Middle frontal gyrus (tissue), 1 donor: ENCODE results near the gene SELENOF.
"Not testable (repeated sequence)": the region's sequence is repeated elsewhere in the genome, so short reads cannot be mapped to it uniquely, and the experiment has no call there.

Experiments used
- DNase-seq: peaks from one replicate; pipeline ENCODE4 v3.0.0-alpha.2; 2015; ENCODE audit warnings: low spot score; ENCODE audit errors: extremely low spot score

Gene SELENOF

DNA sequence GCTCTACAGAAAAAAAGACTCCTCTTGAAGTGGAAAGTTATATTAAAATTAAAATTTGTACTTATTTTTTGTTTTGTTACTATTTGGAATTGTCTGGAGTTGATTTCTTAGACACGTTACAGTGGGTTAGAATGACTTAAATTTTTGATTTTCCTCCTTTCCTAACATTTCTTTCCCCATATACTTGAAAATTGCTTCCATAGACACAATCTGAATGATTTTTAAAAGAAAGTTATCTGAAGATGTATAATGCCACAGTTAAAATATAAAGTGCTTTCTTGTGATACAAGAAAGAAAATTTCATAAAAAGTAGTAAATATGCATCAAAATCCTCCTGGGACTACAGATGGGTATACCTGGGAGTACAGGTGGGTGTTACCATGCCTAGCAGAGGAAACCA lies 2.8 kb upstream of the SELENOF start:
- DNase-seq: no peak

DNA sequence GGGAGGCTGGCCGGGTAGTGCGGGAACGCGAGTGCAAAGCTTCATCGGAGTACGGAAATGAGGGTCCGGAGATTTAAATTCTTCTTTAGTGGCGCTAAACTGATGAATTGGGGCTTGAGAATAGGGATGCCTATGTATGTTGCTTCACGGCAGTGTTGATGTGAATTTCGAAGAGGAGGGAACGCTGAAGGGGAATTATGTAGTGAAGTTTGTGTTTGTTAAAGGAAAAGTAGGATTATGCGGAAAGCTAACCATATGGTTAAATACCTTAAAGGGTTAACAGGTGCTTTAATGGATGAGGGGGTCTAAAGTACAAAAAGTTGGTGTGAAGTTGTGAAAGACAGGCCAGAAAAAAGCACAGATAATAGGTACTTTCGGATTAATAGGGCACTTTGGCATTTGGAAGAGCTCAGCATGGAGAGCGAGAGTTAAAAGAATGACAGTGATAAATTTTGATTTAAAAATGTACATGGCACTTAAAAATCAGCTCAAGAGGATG lies 1.9 kb upstream of the SELENOF start:
- DNase-seq: no peak

DNA sequence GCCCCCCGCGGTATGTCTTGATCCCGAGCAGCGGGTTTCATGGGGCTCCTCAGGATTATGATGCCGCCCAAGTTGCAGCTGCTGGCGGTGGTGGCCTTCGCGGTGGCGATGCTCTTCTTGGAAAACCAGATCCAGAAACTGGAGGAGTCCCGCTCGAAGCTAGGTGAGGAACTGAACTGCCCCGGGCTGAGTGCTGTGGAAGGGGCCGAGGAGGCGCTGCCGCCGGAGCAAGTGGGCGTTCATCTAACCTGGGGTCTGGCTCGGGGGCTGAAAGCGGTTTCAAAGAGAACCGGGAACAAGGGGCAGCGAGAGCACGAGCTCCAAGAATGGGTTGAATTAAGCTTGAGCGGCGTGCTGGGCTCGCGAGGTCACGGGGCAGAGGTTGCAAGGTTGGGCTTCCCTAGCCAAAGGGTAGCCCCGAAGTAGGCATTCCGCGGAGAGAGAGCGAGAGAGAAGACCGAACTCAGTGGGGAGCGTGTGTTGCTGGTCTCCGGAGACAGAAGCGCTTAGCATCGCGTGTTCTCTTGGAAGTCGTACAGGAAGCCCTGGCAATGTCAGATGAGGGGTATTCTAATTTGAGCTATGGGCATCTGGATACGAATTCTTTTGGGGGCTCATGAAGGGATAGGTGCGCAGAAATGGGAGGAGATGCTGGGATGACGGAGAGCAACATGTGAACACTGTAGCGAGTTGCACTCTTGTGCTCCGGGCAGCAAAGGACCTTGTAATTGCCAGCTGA lies 1.2 kb upstream of the SELENOF start:
- DNase-seq: no peak

DNA sequence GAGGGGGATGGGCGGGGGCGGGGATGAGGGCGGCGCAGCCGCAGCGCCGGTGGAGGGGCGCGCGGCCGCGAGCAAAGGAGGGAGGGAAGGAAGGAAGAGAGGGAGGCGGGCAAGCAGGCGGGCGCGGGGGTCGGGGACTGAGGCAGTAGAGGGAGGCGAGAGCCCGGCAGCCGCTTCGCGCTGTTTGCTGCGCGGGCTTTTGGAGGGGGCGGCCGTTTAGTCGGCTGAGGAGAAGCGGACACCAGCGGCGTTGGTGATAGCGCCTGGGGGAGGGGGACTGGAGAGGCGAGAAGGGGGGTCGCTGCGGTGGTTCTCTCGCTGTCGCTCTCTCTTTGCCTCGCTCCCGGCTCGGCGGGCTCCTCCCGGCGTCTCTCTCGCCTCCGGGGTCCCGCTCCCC lies 673 bp upstream of the SELENOF start, which contains the start of gene HS2ST1:
TSS of gene HS2ST1 (plus strand) at position 35 of the 397 bp plus-strand sequence.
- no peak for DNase-seq

DNA sequence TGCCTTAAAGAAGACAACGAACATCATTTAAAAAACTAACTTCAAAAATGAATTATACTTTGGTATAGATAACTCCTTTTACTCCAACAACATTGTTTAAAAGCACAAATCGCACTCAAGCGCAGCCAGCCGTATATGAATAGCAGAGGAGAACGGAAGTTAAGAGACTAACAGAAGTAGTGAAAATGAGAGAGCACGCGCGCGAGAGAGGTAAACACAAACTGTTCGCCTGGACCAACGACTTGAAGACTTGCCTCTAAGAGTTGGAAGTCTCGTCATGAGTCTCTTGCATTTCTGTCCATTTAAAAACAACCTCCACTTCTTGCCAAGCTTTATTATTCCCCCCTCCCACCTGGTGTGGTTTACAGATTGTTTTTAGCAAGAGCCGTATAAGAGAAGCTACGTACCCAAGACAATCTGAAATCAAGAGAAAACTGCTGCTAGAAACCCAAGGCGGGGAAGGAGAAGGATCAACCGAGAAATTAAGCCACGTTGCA lies 479 bp downstream of the SELENOF start:
- DNase-seq: no peak

DNA sequence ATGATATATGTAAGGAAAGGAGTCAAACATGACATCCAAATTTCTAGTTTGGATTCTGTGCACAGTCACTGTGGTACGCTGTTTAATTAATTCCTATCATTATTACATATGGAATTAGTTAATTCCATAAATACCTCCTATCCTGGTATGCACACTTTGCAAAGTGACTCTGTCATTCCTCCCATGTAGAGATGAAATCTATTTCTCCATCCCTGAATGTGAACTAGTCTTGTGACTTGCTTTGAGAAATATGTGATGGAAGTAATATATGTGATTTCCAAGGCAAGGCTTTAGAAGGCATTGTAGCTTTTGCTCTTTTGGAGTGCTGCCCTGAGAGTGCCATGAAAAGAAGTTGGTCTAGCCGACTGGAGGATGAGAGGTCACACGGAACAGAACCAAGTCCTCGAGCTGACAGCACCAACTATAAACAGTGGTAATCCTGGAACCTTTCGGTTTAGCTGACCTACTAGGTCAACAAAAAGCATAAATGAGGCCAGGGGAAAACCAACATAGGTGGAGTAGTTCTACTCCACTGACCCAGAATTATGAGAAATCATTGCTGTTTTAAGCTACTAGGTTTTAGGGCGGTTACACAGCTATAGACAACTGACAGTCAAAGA lies 1.5 kb downstream of the SELENOF start:
- DNase-seq: no peak

DNA sequence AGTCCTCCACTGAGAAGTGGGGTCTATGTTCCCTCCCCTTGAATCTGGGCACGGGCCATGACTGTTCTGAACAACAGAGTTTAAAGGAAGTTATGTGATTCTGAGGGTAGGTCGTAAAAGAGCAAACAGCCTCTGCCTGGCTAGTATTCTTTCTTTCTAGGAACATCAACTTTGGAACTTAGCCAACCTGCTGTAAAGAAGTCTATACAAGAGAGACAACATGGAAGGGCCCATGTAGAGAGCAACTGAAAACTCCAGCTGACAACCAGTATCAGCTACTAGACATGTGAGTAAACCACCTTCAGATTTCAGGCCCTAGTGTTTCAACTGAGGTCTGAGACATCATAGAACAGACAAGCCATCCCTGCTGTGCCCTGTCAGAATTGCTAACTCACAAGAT lies 7.5 kb downstream of the SELENOF start:
- no peak for DNase-seq

DNA sequence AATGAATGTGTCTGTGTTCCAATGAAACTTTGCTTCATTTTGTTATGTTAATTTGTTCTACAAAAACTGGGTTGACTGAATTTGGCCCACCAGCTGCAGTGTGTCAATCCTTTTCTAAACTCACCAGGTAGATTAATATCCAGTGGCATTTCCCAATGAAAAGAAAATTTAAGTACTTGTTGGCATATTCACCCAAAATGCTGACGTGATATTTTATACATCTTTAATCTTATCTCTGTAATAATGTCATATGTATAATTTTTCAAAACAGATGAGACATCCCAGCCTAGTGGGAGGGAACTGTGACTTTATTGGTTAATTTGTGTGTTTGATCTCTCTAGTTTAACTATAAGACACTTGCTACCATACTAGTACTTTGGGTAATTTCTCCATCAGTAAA lies 8.1 kb downstream of the SELENOF start:
- DNase-seq: no peak

DNA sequence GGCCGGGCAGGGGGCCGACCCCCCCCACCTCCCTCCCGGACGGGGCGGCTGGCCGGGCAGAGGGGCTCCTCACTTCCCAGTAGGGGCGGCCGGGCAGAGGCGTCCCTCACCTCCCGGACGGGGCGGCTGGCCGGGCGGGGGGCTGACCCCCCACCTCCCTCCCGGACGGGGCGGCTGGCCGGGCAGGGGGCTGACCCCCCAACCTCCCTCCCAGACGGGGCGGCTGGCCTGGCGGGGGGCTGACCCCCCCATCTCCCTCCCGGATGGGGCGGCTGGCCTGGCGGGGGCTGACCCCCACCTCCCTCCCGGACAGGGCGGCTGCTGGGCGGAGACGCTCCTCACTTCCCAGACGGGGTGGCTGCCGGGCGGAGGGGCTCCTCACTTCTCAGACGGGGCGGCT lies 14.5 kb downstream of the SELENOF start:
- DNase-seq: not testable (repeated sequence)

DNA sequence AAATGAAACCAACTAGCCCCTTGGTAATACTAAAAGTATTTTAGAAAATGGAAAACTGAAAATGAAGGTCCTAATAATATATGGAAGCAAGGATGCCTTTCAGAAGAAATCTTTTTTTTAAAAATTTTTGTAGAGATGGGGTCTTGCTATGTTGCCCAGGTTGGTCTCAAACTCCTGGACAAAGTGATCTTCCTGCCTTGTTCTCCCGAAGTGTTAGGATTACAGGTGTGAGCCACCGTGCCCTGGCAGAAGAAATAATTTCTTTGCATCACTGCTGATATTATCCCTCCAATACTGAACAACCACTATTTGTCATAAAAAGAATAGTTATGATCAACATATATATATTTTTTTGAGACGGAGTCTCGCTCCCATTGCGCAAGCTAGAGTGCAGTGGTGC lies 25.6 kb downstream of the SELENOF start:
- DNase-seq: no peak

DNA sequence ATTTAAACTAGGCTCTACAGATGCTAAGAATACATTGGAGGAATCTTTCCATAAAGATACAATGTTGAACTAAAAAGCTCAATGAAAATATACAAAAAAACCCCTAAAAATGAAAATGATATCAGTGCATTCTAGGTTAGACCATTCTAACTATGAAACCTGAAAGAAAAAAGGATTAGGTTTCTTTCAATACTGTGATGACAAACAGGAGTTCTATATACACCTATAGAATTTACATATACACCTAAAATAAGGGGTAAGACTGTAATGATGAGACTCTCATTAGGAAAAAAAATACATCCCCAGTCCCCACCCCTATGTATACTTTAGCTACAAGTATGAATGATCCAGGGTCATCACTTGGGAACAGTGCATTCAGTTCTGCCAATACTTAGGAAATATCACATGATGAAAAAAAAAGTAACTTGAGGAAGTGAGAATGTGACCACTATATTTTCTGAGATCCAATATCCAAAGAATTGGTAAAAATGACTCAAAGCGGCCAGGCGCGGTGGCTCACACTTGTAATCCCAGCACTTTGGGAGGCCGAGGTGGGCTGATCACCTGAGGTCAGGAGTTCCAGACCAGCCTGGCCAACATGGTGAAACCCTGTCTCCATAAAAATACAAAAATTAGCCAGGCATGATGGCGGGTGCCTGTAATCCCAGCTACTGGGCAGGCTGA lies 26.3 kb downstream of the SELENOF start:
- DNase-seq: no peak

DNA sequence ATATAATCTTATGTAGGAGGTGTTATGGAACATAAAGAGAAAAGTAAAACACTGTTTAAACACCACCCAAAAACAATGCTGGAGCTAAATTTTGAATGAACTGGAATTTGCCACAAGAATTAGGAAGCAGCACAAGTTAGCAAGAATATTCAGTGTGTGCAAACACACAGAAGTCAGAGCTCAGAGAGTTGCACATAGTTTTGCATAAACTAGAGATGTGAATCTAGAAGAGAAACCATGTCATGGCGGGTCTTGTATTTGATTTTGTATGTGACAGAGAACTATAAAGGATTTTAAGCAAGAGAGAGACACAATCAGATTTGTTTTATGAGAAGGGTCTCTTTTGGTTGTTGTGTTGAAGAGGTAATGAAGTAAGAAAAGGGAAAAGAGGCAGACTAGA lies 38.2 kb downstream of the SELENOF start:
- no peak for DNase-seq

DNA sequence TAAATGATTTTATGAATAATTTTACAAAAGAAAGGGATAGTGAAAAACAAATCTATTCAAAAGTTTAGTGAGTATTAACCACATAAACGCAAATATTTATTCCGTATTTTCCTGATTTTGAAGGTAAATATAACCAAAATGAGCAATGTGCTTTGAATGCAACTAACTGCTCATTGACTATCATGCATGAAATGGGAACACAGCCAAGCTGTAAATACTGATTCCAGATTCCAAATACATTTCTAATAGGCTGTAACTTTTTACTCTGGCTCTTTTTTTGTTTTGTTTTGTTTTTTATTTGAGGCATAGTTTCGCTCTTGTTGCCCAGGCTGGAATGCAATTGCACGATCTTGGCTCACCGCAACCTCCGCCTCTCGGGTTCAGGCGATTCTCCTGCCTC lies 41.8 kb downstream of the SELENOF start:
- no peak for DNase-seq

DNA sequence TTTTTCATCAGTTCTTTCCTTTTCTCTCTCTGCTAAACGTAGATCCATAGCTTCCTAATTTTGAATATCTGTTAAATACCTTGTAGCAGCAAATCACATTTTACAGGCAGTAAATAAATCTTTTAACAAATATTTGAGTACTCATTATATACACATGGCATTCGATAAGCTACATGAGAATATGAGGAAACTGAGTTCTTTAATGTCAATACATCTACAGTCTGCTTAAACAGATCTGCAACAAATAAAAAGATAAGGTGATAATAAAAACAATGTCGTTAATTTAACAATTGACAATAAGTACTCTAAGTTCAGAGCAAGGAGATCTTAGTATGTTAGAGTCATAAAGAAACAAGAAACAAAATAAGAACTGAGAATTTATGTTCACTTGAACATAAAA lies 42.9 kb downstream of the SELENOF start:
- no peak for DNase-seq

DNA sequence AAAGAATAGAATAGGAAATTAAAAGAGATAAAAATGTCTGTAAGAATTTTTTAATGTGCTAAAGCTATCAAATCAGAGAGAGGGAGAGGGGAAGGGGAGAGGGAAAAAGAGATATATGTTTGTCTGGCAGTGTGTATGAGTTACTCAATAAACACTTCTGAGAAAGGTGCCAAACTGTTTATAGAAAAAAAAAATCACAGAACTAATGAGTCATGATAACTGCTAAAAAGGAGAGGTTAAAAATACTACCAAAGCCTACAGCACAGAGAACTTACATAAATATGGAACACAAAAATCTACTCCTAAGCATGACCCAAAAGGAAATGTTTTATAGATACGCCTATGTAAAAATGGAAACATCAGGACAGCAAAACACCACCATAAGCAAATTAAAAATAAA lies 45.4 kb downstream of the SELENOF start:
- no peak for DNase-seq

DNA sequence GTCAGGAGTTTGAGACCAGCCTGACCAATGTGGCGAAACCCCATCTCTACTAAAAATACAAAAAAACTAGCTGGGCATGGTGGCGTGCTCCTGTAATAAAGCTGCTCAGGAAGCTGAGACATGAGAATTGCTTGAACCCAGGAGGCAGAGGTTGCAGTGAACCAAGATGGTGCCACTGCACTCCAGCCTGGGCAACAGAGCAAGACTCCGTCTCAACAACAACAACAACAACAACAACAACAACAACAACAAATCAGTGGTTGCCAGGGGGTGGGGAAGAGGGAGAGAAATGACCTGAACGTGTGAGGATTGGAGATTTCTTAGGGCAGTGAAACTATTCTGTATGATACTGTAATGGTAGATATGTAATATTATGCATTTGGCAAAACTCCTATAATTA lies 46.6 kb downstream of the SELENOF start:
- DNase-seq: not testable (repeated sequence)

DNA sequence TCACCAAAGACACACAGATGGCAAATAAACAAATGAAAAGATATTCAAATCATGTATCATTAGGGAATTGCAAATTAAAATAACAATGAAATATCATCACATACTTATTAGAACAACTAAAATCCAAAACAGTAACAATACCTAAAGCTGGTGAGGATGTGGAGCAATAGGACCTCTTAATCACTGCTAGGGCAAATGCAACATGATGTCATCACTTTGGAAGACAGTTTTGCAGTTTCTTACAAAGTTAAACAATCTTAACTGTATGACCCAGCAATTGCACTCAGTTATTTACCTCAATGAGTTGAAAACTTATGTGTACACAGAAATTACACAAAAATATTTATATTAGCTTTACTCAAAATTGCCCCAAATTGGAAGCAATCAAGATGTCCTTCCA lies 47.3 kb downstream of the SELENOF start:
- DNase-seq: no peak

DNA sequence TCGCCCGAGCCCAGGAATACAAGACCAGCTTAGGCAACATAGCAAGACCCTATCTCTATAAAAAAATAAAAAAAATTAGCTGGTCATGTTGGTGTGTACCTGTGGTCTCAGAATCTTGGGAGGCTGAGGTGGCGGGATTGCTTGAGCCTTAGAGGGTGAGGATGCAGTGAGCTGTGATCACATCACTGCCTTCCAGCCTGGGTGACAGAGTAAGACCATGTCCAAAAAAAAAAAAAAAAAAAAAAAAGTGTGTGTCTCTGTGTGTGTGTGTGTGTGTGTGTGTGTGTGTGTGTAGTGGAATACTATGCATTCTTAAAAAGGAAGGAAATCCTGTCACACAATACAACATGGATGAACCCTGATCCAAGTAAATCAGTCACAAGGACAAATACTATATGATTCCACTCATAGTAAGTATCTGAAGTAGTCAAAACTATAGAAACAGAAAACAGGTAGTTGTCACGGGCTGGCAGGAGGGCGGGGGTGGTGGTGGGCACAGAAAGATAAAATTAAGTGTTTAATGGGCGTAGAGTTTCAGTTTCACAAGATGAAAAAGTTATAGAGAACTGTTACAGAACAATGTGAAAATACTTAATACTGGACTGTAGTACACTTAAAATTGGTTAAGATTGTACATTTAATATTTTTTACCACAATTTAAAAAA lies 47.8 kb downstream of the SELENOF start:
- no peak for DNase-seq

DNA sequence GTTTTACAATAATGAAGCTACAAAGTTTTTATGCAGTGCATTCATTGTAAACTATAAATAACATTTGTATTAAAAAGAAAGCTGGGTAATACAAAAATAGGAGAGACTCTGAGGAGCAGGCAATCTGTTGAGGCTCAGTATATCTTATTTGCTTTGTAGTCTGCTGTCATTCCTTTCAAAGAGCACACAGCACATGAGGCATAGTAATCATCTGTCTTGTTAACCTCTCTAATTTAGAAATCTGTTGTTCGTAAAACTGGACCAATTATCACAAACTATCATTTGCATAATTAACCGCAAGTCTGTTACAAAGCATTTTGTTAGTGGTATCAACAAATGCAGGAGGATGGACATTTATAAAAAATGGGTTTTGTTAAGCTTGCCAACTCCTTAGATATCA lies 51.0 kb downstream of the SELENOF start:
- DNase-seq: no peak

DNA sequence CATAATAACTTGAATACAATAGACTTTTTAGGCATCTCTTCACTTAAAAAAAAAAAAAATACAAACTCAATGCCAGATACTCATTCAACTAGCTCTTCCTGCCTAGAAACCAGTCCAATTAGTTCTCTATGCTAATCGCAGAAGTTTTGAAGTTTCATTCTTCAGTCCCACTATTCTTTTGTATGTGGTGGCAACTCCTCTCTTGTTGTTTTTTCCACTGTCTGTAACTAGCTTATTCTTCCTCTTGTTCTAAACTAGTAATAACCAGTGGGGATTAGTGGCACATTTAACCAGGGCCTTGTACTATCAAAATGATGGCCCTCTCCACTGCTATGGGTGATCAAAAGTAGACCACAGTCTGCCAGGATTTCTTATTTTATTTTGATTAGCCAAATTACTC lies 52.5 kb downstream of the SELENOF start:
- DNase-seq: no peak

DNA sequence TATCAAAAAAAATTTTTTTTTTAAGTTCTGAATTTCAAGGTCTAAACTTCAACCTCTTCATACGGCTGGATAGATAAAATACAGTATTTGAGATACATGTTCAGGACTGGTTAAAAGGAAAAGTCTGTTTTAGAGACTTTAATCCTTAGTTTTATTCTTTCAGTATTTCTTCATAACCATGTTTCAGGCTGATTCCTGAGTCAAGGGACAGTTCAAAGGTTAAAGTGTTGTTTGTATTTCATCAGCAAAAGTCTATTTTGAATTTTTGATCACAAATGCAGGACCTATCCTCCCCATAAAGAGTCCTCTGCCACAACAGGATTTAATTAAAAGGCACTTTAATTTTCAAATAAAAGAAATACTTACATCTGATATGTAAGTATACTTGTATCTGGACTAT lies 53.5 kb downstream of the SELENOF start:
- no peak for DNase-seq

DNA sequence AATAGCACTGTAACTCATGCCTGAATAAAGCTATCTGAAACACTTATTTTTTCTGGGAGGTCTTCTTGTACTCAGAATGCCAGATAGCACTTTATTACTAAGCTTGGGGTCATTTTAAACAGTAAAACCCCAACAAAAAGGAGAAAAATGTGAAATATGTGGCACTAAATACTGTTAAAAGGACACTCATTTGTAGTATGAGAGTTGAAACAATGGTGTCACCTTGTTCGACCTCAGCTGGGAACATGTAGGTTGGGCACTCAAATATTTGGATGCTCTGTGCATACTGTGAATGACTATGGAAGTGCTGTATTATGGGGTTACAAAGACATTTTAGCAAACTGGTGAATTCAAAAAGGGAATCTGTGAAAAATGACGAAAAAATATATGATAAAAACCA lies 53.9 kb downstream of the SELENOF start:
- DNase-seq: no peak
